GM10248 (cell line): ENCODE results near the gene STK16.
A peak's percentile ranks its signal among the peaks of the same experiment; 100 is the strongest.
"Not testable (repeated sequence)": the region's sequence is repeated elsewhere in the genome, so short reads cannot be mapped to it uniquely, and the experiment has no call there.

Source experiments
- CTCF ChIA-PET: fragments of 300-600 bp; sonication (Branson Sonifier 250); formaldehyde crosslinking; extraction: SDS; loops from one replicate; lab custom pipeline; 2021; ENCODE audit warnings: antibody characterized with exemption; lab: Yijun Ruan, JAX
- POLR2A ChIA-PET: fragments of 350-650 bp; sonication (Branson Sonifier 250); formaldehyde crosslinking; extraction: SDS; loops from one replicate; lab custom pipeline; 2020; ENCODE audit warnings: antibody characterized with exemption; lab: Yijun Ruan, JAX
- DNase-seq: peaks from one replicate; pipeline ENCODE4 v3.0.0; 2012; ENCODE audit errors: extremely low spot score
- CTCF ChIP-seq: IDR thresholded peaks from 2 replicates; pipeline ENCODE4 v1.5.1; 2012; ENCODE audit warnings: mild to moderate bottlenecking, low read depth; ENCODE audit errors: extremely low read depth, missing control alignments, control extremely low read depth

The STK16 gene

GRCh38 chr2:219245148-219245898 lies at the start of gene STK16, which contains the start of gene GLB1L:
Gene STK16, plus strand, starts transcription at chr2:219245479. Its CDS starts 521 bp downstream, at chr2:219246000.
Gene GLB1L, minus strand, starts transcription at chr2:219245444. Its CDS starts 1,871 bp downstream, at chr2:219243573.
- DNase-seq, result peak; percentile 96
- CTCF ChIA-PET, result interaction anchor here (0.8 to 2.7 kb wide), 14 partner anchors 10 to 66 kb away, joined by 3 to 16 read pairs (median 4); partner anchors contain the start of genes ANKZF1, ATG9A and TUBA4A
- no peak for TF ChIP-seq CTCF
- POLR2A ChIA-PET, result interaction anchor here (1.0 to 1.8 kb wide), 3 partner anchors 8 to 69 kb away, joined by 3 to 13 read pairs (median 3); partner anchors contain the start of genes CNPPD1, TUBA4A and TUBA4B

GRCh38 chr2:219197388-219197787 lies 47.9 kb upstream of the STK16 start:
- POLR2A ChIA-PET, result interaction anchor here (0.7 to 0.9 kb wide), 2 partner anchors 56 to 301 kb away, joined by 3 to 6 read pairs; partner anchors contain the start of gene TUBA4A
- DNase-seq, result no peak
- CTCF ChIA-PET, result interaction anchor here (0.7 to 1.7 kb wide), 3 partner anchors 9 to 102 kb away, joined by 3 to 4 read pairs (median 3); partner anchors contain the start of gene ZFAND2B
- no peak for TF ChIP-seq CTCF

GRCh38 chr2:219198974-219199373 lies 46.3 kb upstream of the STK16 start:
- TF ChIP-seq CTCF, result no peak
- POLR2A ChIA-PET, result no interaction called here
- CTCF ChIA-PET, result interaction anchor here (0.6 to 2.0 kb wide), 9 partner anchors 10 to 169 kb away, joined by 3 to 6 read pairs (median 4); partner anchors contain the start of genes RESP18 and SLC23A3
- DNase-seq, result no peak

GRCh38 chr2:219199470-219200211 lies 45.6 kb upstream of the STK16 start:
- ChIA-PET CTCF (interaction anchor here (0.6 to 2.0 kb wide), 10 partner anchors 10 to 170 kb away, joined by 3 to 6 read pairs (median 4); partner anchors contain the start of genes RESP18 and SLC23A3), POLR2A (interaction anchor here (0.6 kb wide), 1 partner anchor 11 kb away, joined by 3 read pairs; no protein-coding TSS in a partner anchor)
- DNase-seq, result no peak
- no peak for TF ChIP-seq CTCF

GRCh38 chr2:219200502-219201326 lies 44.6 kb upstream of the STK16 start:
- not testable (repeated sequence) for DNase-seq
- ChIA-PET POLR2A (interaction anchor here (0.6 kb wide), 1 partner anchor 12 kb away, joined by 3 read pairs; no protein-coding TSS in a partner anchor), CTCF (interaction anchor here (0.7 to 2.0 kb wide), 5 partner anchors 10 to 94 kb away, joined by 3 to 7 read pairs (median 3); no protein-coding TSS in a partner anchor)

- DNase-seq, POLR2A ChIA-PET: not testable (repeated sequence)
- CTCF ChIA-PET, result interaction anchor here (0.7 to 1.9 kb wide), 2 partner anchors 10 to 93 kb away, joined by 3 to 7 read pairs; no protein-coding TSS in a partner anchor
Observed at GRCh38 chr2:219201331-219201730, 43.9 kb upstream of the STK16 start.
